ENCODE measurements around the gene CAMK1D. TPM values are rescaled to one million over a fixed set of nuclear protein-coding genes. Genes with fewer than 3 reads are reported as not detected.

CAMK1D gene
- total RNA-seq, 1 experiment from 2014 or later, result 6.3 TPM

DNA sequence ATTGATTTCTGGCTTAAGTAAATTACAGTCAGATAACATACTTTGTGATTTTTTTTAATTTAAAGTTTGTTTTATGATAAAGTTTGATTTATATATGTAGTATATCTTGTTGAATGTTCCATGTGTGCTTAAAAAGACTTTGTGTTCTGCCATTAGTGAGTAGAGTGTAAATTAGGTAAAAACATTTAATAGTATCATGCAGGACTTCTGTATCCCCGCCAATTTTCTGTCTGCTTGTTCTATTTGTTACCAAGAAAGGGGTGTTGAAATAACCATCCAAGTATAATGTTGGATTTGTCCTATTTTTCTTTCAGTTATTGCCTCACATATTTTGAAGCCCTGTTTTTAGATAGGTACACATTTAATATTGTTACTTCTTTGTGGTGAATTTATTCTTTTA lies 172.1 kb downstream of the CAMK1D start:
- no peaks in the 10 kb centered on the region for H3K4me1 ChIP-seq (ENCODE audit: insufficient read depth, low read length)
- H2BK20ac ChIP-seq (ENCODE audit: low read depth, low read length, poor library complexity, severe bottlenecking), result no peak overlapping the region
- DNase-seq, result no peak
- H3K27ac ChIP-seq (ENCODE audit: insufficient read length, low read depth, low read length), result no peak overlapping the region
- no peak overlapping the region for H2BK12ac ChIP-seq (ENCODE audit: insufficient read length, low read depth, low read length)
- no peak overlapping the region for H2AFZ ChIP-seq (ENCODE audit: low read length)
- WGBS (ENCODE audit: extremely low coverage, insufficient read length, low lambda C conversion rate), result no CpG with 5 or more reads among the region's 1 CpG
- no peak overlapping the region for H3K18ac ChIP-seq (ENCODE audit: insufficient read length, low read depth, low read length)
- no peaks in the 10 kb centered on the region for H3K27me3 ChIP-seq (ENCODE audit: insufficient read depth, low read length)
- H2BK15ac ChIP-seq (ENCODE audit: low read depth, low read length), result no peak overlapping the region
- no peak overlapping the region for H4K91ac ChIP-seq (ENCODE audit: insufficient read length, low read depth, low read length)
- H3K9ac ChIP-seq (ENCODE audit: extremely low read depth, insufficient read length, low read length), result no peak overlapping the region
- no peak overlapping the region for H3K14ac ChIP-seq (ENCODE audit: insufficient read depth, low read length)
- no peak overlapping the region for H2BK5ac ChIP-seq (ENCODE audit: insufficient read length, low read length)
- H3K79me1 ChIP-seq (ENCODE audit: insufficient read depth, low read depth, low read length, poor library complexity, severe bottlenecking), result no peaks in the 10 kb centered on the region
- no peak overlapping the region for H3K27ac Mint-ChIP-seq
- H3K4me2 ChIP-seq (ENCODE audit: insufficient read depth, insufficient read length, low read length), result no peak overlapping the region
- no peaks in the 10 kb centered on the region for H4K20me1 ChIP-seq (ENCODE audit: control insufficient read depth, insufficient read depth, insufficient read length)
- H3K4ac ChIP-seq (ENCODE audit: low read depth, low read length), result no peak overlapping the region
- H3K36me3 Mint-ChIP-seq (ENCODE audit: insufficient read depth in 1 of 3, low read depth in 3 of 3), result peaks cover 2 to 25% (median 10%) of the 10 kb centered on the region in 3 experiments; a peak in 6 of 7 replicates
- H3K27me3 Mint-ChIP-seq (ENCODE audit: low read depth), result no peaks in the 10 kb centered on the region; the same call in 1 of the 2 replicates
- H2BK120ac ChIP-seq (ENCODE audit: low read depth, low read length, poor library complexity, severe bottlenecking), result no peak overlapping the region
- no peaks in the 10 kb centered on the region for H3K4me1 Mint-ChIP-seq
- H2AK5ac ChIP-seq (ENCODE audit: insufficient read length, low read length), result no peak overlapping the region
- no peak overlapping the region for H4K5ac ChIP-seq (ENCODE audit: insufficient read length, low read depth, low read length)
- H3K56ac ChIP-seq (ENCODE audit: insufficient read length, low read depth, low read length), result no peak overlapping the region
- H3T11ph ChIP-seq (ENCODE audit: low read length), result no peak overlapping the region
- TF ChIP-seq, protein P1, sequence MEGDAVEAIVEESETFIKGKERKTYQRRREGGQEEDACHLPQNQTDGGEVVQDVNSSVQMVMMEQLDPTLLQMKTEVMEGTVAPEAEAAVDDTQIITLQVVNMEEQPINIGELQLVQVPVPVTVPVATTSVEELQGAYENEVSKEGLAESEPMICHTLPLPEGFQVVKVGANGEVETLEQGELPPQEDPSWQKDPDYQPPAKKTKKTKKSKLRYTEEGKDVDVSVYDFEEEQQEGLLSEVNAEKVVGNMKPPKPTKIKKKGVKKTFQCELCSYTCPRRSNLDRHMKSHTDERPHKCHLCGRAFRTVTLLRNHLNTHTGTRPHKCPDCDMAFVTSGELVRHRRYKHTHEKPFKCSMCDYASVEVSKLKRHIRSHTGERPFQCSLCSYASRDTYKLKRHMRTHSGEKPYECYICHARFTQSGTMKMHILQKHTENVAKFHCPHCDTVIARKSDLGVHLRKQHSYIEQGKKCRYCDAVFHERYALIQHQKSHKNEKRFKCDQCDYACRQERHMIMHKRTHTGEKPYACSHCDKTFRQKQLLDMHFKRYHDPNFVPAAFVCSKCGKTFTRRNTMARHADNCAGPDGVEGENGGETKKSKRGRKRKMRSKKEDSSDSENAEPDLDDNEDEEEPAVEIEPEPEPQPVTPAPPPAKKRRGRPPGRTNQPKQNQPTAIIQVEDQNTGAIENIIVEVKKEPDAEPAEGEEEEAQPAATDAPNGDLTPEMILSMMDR (conservative IDR thresholded peaks at IDR 0.05), result no peak
- no peak overlapping the region for H3K23ac ChIP-seq (ENCODE audit: insufficient read length, low read depth, low read length)
- H3K79me2 ChIP-seq (ENCODE audit: insufficient read depth, low read length), result no peaks in the 10 kb centered on the region
- H3K23me2 ChIP-seq (ENCODE audit: insufficient read length, low read depth, low read length, poor library complexity, severe bottlenecking), result no peaks in the 10 kb centered on the region
- no peaks in the 10 kb centered on the region for H3K9me3 ChIP-seq (ENCODE audit: control insufficient read depth, low read depth, low read length)
- no peak overlapping the region for H3K4me3 Mint-ChIP-seq
- H3K9me3 Mint-ChIP-seq, result peaks cover 30 to 40% of the 10 kb centered on the region in 2 experiments
- no peak overlapping the region for H4K8ac ChIP-seq (replicated peaks; ENCODE audit: insufficient read length, low read depth, low read length)

All from H9 (cell line).